Activated CD4-positive, alpha-beta T cell treated with anti-CD3 and anti-CD28 coated beads, Interleukin-2, amount 50 U/mL, for 24 hours (primary cell): ENCODE measurements around the gene PTPRN2.

ENCODE experiments used
- DNase-seq, 2 donors: peaks; one replicate each; pipeline ENCODE4 v3.0.0-alpha.2; 2020; ENCODE audit warnings: low read depth in 1 of 2, low spot score in 1 of 2

PTPRN2 gene

DNA sequence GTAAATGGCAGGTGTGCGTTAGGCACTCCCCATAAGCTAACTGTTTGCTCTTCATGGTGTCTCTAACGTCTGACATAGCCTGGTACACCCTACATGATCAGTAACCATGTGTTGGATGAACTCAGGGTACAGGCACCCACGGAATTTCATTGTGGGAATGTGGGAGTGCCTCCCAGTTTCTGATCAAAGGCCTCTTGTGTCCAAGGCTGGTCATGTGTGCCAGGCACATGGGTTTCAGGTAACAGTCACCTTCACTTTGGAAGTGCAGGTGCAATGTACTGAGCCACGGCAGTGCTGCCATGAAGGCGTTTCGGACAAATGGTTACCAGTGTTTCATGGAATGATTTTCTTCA is 952.5 kb downstream of the PTPRN2 start:
- no peak for DNase-seq

DNA sequence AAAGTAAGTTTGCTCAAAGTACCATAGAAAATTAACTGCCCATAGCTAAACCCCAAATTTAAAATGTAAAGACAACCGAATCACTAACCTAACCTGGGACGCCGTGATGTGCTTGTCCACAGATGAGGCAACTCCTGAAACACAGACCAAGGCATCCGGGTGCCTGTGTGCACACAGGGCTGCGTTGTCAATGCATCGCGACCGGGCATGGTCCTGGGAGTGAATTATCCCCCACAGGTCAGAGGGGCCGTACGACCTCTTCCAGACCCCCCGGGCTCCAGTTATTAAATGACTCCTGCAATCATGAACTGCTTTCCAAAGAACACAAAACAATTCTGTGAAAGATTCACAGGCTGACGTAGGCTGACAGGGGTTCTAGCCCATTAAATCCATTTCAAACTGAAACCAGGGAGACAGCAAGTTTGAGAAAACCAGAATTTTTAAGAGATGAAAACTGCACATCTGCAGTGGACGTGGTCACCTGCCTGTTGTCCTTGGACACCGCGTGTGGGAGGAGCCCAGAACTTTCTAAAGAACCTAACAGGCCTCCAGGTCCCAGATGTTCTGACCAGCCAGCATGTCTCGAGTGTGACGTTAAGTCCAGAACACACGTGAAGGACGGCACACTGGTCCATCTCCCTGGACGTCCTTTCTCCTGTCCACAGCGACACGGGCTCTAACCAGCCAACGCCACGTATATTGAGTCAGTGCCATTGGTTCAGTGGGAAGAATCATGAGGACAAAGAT is 953.0 kb downstream of the PTPRN2 start:
- DNase-seq: no peak

DNA sequence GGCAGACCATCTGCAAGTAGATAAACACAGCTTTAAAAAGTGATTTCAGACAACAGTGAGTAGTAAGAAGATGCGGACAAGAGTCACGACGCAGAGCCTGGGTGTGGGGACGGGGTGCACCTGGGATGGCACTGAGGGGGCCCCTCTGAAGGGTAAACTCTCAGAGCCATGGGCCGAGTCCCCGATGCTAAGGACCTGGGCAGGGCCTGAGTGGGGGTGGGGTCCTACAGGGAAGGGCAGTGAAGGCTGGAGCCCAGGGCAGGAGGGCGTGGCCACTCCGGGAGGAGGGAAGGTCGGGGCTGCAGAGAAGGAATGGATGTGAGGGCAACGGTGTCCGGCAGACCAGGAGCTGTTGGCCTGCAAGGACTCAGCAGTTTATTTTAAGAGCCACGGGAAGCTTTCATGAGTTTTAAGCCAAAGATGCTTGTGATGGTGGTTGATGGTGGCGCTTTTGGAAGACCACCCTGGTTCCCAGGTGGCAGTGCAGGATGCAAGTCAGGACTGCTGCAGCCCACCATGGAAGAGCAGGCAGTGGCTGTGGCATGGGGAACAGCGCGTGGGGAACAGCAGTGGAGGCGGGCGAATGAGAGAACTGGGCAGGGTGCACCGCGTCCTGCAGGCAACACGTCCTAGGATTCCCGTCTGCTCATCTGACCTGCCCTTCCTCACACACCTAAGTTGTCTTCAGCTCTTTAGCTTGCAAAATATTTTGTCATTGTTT is 954.0 kb downstream of the PTPRN2 start:
- no peak for DNase-seq

DNA sequence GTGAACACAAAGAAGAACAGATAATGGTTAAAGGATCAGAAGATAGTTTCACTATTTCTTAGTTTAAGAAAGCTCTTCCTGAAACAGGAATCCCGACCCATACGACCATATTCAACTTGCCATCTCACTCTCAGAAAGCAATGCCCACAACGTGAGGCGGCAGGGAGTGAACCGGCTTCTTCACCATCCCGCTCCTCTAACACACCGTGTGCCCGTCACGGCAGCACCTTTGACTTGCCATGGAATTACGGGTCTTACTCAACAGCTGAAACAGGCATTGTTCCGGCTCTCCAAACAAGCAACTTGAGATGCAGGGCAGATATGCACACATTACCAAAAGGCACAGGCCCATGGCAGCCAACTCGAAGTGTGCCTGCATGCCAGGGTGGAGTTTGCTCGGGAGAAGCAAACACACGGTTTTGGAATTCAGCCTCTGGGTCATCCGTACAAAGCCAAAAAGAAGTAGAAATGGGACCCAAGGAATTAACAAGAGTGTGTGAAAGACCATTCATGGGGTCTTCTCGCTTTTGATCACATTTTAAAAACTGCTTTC is 957.2 kb downstream of the PTPRN2 start:
- DNase-seq: no peak

DNA sequence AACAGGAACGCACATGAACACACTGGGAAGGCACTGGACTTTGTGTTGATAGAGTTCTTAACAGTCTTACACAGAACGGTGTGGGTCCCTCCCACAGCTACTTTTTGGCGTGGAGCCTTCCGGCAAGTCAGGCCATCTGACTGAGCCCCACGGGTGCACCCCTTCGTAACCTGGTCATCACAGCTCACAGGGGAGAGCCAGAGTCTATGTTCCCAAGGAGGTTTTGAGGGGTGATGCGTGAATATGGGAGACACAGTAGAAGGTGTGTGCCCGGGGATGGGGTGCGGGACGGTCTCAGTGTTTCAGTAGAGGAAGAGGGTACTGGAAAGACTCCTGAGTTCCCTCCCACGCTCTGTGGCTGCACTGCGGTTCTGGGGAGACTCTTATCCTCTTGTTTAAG is 959.2 kb downstream of the PTPRN2 start:
- no peak for DNase-seq

DNA sequence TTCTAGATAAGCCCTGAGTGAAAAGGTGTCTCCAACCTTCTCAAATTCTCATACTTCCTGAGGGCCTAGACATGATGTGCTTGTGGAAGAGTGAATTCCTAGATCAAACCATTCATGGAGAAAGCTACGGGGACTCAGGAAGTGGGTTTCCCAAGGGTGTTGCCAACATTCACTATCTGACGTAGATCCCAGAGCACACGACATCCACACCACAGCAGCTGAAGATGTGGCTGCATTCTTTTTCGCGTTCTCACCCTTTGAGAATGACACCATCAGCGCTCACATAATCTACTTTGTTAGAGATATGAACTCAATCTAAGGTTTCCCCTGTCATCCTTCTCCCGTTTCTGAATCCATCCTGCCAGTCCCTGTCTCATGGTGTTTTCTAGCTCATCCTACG is 960.0 kb downstream of the PTPRN2 start:
- no peak for DNase-seq

DNA sequence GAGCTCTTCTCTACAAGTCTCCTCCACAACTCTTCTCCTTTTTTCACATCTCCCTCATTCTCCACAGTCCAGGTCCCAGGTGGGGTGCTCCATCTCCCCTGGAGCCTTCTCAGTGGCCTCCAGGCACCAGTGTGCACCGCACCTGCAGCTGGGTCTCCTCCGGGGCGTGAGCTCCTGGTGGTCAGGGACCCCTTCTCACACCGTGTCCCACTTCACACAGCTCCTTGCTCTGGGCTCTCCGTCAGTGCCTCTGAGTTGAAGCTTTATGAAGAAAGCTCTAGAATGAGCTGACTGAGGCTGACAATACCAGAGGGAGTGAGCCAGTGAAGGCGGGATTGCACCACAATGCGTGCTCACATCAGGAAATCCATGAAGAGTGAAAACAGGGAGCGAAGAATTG is 960.6 kb downstream of the PTPRN2 start:
- no peak for DNase-seq

DNA sequence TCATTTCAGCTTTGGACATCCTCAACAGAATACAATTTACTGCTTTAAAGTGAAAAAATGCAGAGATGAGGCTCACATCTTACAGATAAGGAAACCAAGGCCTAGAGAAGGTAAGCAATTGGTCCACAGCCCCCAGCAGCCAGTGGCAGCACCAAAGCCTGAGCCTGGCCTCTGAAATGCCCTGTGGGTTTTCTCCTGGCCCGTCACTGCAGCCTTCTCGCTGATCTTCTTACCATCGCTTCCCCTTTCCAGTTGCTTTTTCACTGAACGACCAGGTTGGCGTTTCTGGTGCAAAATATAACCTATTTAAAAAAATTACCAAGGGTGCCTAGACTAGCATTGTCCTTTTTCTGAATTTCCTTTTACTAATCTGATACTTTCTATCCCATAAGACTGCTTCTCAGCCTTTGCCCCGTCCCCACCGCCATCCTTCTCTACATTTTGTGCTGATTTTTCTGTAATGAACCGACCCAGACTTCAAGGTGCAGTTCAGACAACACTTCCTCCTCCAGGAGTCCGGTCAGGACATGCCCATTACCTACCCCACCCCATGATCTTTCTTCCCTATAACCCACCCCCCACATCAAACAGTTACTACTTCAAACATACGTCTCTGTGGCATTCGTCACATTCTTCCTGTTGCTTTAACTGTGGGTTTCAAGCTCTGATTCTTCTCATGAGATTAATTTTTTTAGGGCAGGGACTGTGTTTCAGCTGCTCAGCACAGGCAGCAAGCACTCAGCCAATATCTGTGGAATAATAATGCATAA is 961.5 kb downstream of the PTPRN2 start:
- DNase-seq: no peak

DNA sequence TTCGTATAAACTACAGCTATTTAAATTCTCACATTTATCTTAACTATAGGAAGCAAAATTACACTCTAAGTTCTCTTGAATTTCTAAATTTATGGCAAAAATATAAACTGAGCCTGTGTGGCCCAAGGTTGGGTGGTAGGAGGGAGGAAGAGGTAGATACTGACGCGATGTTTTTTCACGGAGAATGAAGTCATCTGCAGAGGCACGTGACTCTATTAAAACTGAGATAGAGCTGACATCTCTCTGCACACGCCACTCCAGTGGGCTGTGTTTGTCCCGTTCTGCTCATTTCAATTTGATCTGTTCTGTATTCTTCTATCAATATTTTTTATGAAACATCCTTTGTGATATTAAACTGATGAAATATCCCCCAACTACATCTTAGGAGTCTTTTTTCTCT is 964.1 kb downstream of the PTPRN2 start:
- no peak for DNase-seq

DNA sequence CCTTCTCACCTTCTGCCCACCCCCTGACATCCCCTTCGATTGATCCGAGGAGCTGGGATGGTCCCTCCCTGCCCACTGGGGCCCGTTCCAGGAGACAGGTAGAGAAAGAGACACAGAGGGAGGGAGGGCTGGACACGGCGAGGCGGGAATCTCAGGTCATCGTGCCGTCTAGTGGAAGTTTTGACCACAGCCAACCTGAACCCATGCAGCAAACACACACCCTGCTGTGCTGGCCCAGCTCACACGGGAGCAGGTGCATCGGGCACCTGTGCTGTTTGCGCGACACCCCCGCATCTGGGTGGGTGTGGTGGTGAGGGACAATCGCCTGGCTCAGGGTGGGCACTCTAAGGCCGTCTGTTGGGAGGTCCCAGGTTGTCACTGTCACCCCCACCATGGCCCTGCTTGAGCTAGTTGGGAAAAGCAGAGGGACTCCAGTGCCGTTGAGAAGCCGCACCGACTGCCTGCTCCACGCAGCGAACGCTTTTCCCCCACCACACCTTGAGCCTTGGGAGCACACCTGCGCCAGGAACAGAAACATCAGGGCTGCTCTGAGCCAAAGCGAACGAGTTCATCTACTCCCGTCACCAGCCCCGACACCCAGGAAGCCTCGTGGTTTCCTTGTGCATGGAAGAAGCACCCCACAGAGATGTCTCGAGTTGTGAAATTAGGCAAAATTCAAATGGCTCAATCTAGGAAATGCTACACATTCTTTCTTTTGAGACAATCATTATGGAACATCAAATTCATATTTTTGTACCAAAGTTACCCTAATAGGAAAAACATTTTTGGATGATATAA is 965.0 kb downstream of the PTPRN2 start:
- DNase-seq: no peak

DNA sequence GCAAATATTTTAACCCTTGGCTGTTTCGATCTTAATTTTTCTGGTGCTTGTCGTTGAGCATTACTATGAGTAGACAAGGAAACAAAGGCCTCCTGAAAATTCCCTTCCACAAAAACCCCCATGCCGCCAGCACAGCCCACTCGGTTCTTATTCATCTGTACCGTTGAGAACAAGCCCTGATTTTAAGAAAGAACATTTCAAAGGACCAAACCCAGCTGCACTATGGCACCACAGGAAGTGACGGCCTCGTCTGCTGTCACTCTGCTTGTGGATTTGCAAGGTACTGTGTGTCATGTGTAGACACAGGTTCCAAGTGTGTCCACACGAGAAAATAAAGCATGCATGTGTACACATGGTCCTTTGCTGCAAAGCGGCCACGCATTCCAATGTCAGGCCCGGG is 965.6 kb downstream of the PTPRN2 start:
- DNase-seq: no peak

DNA sequence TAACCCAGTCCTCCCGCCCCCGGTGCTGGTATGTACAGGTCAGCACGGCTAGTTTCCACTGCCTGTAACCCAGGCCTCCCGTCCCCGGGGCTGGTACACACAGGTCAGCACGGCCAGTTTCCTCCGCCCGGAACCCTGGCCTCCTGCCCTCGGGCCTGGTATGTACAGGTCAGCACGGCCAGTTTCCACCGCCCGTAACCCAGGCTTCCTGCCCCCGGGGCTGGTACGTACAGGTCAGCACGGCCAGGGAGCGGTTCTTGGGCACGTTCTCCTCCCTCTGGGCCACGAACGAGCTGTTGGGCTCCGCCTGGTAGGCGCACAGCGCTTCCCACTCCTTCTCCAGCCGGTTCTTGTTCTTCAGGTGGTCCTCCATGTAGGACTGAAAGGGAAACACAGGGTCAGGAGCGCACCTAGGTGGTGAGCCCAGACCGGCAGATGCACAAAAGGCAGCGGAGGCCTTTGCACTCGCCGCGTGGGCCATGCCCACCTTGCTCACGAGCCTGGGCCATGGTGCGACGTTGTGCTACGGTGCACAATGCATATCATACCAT is 966.4 kb downstream of the PTPRN2 start:
- no peak for DNase-seq

DNA sequence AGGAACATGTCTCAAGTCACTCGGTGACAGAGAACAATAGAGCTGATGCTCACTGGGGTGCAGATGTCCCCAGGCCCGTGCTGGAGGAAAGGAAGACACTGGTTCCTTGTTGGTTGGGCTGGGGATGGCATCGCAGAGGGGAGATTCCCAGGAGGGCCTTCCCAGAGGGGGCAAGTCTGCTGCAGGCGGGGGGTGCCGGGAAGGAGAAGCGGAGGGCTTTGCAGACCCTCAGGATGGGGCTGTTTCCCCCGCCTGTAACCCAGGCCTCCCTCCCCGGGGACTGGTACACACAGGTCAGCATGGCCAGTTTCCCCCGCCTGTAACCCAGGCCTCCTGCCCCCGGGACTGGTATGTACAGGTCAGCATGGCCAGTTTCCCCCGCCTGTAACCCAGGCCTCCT is 967.0 kb downstream of the PTPRN2 start:
- DNase-seq: no peak

DNA sequence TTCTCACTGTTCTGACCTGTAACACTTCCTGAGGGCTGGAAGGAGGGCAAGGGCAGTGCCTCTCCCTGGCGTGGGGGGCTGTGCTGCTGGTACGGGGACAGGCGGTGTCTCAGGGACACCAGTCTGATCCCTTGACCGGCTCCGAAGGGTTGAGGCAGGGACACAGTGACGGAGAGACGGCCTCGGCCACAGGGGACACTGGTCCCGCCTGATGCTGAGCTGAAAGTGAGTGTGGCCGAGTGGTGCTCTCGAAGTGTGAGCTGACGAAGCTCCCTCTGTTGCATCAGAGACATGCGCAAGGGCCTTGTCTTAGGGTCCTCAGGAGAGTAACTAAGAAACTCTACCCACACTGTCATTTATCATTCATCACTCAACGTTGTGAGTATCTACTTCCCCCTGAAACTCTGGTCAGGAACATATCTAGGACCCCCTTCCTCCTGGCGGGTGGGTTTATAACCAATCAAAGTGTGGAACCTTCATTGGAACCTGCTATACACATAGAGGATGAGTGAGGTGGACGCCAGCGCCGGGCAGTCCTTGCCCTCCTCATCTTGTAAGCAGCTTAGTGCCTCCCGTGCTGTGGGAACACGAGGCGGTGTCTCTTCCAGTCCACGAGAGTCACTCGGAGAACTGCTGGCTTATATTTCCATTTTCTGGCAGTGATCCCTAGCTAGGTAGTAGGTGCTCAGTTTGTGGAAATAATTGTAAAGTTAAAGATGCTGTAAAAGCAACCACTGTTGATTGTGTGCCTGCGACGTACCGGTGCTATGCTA is 967.7 kb downstream of the PTPRN2 start:
- DNase-seq: no peak

DNA sequence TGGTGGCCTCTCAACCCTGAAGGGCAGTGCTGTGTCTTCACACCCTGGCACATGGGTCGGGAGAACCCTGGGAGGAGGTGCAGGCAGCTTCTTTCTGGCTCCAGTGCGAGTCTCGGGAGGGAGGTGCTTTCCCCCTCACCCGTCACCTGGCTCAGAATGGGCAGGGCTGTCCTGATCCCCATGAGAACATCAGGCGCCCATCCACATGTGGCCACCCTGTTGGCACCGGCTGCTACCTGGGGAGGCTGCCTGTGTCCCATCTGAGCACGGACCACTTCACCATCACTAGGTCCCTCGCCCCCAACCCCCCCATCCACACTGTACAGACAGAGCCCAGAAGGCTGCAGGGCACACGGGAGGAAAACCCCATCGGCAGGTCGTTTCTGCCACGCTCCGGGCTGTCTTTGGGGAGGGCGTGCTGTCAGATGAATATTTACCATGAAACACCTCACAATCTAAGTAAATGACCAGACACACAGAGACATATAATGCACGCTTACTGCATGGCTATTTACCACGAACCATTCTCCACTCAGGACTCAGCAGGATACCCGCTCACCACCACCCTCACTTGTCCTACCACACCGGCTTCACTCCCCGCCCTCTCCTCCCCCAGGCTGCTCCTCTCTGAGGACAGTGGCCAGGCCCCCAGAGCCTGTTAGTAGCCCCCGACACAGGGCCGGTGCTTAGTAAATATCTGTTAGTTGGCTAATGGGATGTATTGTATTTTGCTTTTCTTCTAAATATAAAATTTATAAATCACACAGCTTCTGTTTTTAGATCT is 968.6 kb downstream of the PTPRN2 start:
- DNase-seq: no peak

DNA sequence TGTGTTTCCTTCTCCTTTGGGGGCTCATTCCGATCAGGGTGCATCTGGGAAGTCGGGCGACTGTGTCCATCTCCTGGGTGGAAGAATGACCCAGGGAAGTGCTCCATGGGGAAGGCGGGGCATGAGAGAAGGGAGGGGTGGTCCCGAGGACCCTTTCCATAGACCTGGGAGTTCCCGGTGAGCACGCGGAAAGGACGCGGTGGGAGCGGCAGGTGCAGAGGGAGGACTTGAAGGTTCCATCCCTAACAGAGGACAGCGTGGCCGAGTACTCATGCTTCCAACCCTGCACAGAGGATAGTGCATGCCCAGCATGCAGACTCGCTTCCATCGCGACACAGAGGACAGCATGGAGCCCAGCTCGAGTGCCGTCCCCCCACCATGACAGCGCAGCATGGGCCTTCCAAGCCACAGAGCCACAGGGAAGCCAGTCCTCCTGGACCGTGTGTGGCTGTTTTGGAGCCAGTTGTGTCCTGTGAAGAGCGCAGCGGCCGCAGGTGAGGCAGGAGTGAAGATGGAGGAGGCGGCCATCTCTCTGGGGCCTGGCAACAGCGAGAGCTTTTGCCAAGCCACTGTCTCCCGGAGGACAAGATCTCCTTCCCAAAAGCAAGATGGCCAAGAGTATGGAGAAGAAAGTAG is 969.4 kb downstream of the PTPRN2 start:
- DNase-seq: no peak

DNA sequence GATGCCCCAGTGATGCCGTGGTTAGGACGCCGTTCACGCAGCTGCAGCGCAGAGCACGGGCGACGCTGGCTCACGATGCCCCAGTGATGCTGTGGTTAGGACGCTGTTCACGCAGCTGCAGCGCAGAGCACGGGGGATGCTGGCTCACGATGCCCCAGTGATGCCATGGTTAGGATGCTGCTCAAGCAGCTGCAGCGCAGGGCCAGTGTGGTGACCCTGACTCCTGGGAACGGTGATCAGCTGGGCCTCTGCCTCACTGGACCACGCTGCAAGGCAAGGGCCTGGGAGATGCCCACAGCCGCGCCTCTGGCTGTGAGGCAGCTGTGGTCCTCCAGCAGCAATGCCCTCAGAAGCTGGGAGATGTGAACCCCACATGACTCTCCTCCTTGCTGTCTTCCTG is 970.2 kb downstream of the PTPRN2 start:
- no peak for DNase-seq

DNA sequence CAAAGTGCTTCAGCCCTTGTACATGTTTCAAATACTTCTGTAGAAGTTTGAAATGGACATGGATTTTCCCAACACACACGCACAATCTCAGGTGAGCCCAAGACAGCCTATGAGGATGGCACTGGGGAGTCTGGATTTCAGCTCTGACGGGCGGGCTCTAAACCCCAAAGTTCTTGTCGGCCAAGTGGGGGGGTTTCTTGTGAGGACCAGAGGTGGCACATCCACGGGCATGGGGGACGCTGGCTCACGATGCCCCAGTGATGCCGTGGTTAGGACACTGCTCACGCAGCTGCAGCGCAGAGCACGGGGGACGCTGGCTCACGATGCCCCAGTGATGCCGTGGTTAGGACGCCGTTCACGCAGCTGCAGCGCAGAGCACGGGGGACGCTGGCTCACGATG is 970.7 kb downstream of the PTPRN2 start:
- DNase-seq: no peak

DNA sequence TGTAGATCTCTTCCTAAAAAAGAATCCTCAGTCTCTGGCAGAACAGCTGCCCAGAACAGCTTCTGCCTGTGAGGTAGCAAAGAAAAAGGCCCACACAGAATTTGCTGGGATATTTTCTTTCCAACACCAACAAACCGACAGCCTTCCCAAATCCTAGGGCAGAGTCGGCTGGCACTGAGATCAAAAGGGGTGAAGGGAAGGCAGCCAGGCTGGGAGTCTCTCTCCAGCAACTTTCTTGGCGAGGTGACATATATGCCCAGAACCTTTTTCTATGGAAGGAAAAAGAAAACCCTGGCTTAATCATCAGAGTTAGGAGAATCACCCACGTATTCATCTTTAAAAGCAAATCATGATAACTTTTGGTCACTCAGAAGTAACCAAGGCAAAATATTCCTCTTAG is 971.2 kb downstream of the PTPRN2 start:
- DNase-seq: no peak
